Right lobe of liver (tissue), 4 donors: ENCODE measurements around the gene RAPGEF2.
A peak's percentile ranks its signal among the peaks of the same experiment; 100 is the strongest.

ENCODE experiments used
- POLR2A ChIP-seq: fragments of 450-650 bp; IDR thresholded peaks from one replicate; pipeline ENCODE4 v1.6.1; 2017; ENCODE audit warnings: antibody characterized with exemption, mild to moderate bottlenecking
- TF ChIP-seq, protein P1 (sequence below), 4 donors: fragments of 200-600 bp in 3 of 4; fragments of 450-650 bp in 1 of 4; IDR thresholded peaks; one replicate each; pipeline versions ENCODE4 v1.5.1 to v1.8.0; 2016 to 2022; ENCODE audit warnings: antibody characterized with exemption in 4 of 4, mild to moderate bottlenecking in 2 of 4
- donor health status: DM: no; HTN: no; CAD: no.
- donor health status: DM: no; HTN: no; CAD: no.
- donor health status: DM: no; HTN: yes; CAD: no.

GRCh38 chr4:159102622-159103383, at the start of gene RAPGEF2:
- TF ChIP-seq, protein P1, sequence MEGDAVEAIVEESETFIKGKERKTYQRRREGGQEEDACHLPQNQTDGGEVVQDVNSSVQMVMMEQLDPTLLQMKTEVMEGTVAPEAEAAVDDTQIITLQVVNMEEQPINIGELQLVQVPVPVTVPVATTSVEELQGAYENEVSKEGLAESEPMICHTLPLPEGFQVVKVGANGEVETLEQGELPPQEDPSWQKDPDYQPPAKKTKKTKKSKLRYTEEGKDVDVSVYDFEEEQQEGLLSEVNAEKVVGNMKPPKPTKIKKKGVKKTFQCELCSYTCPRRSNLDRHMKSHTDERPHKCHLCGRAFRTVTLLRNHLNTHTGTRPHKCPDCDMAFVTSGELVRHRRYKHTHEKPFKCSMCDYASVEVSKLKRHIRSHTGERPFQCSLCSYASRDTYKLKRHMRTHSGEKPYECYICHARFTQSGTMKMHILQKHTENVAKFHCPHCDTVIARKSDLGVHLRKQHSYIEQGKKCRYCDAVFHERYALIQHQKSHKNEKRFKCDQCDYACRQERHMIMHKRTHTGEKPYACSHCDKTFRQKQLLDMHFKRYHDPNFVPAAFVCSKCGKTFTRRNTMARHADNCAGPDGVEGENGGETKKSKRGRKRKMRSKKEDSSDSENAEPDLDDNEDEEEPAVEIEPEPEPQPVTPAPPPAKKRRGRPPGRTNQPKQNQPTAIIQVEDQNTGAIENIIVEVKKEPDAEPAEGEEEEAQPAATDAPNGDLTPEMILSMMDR (IDR thresholded peaks at IDR 0.05) = no peak
- peak; percentile 94 for TF ChIP-seq POLR2A
